Endothelial cell of umbilical vein (primary cell): ENCODE measurements around the gene ZNF668. TPM values are rescaled to one million over a fixed set of nuclear protein-coding genes. Genes with fewer than 3 reads are reported as not detected.

Experiments
- BruUV-seq: library from RNA; stranded (reverse); fragments of 400-500 nt; replicated peaks from 2 replicates; lab custom pipeline; 2021; lab: Mats Ljungman, UMichigan
- CTCF ChIA-PET: fragments of 300-600, 350-600 bp; sonication (Branson Sonifier 250); formaldehyde crosslinking; loops from one replicate; lab custom pipeline; 2021; ENCODE audit warnings: antibody characterized with exemption, inconsistent platforms; lab: Charles Lee
- POLR2A ChIA-PET: fragments of 300-600, 350-600 bp; sonication (Branson Sonifier 250); formaldehyde crosslinking; loops from one replicate; lab custom pipeline; 2021; ENCODE audit warnings: antibody characterized with exemption, inconsistent platforms; lab: Charles Lee
- DNase-seq: peaks from one replicate; pipeline ENCODE4 v3.0.0-alpha.2; 2011; ENCODE audit warnings: low read depth, low spot score
- FAIRE-seq: peaks from 2 replicates; lab custom pipeline; 2011; peaks lifted over from hg19 to GRCh38; lab: Jason Lieb, UNC
- H2AFZ ChIP-seq: 2 replicates; pipeline ENCODE4 v1.6.0; 2012; ENCODE audit warnings: low read depth, low read length, control low read depth, inconsistent platforms
- H3K27ac ChIP-seq: 2 replicates; pipeline ENCODE4 v1.5.1; 2011; ENCODE audit warnings: low read depth, mild to moderate bottlenecking, control low read depth, low read length, moderate library complexity; ENCODE audit not compliant: insufficient read depth
- H3K27me3 ChIP-seq, 2 experiments: 2 replicates each; pipeline versions ENCODE4 v1.6.0 to v1.6.1; 2011; ENCODE audit warnings: low read length in 2 of 2, mixed read lengths in 1 of 2; ENCODE audit not compliant: control insufficient read depth in 2 of 2, insufficient read depth in 2 of 2
- H3K36me3 ChIP-seq, 2 experiments: 2 replicates in 1 of 2; 3 replicates in 1 of 2; pipeline ENCODE4 v1.5.1; 2011; ENCODE audit warnings: low read length in 2 of 2, mild to moderate bottlenecking in 1 of 2, moderate library complexity in 1 of 2; ENCODE audit not compliant: control insufficient read depth in 2 of 2, insufficient read depth in 2 of 2; ENCODE audit errors: extremely low read depth in 1 of 2
- H3K4me1 ChIP-seq: 3 replicates; pipeline ENCODE4 v1.5.1; 2011; ENCODE audit warnings: mild to moderate bottlenecking, low read length; ENCODE audit not compliant: control insufficient read depth, insufficient read depth; ENCODE audit errors: extremely low read depth
- H3K4me2 ChIP-seq: 2 replicates; pipeline ENCODE4 v1.6.1; 2011; ENCODE audit warnings: low read length, control low read depth, mixed read lengths; ENCODE audit not compliant: insufficient read depth
- H3K4me3 ChIP-seq, 3 experiments: fragments of 200-600 bp in 1 of 3; sonication (generic), shearing (Covaris generic) in 1 of 3; replicated peaks in 1 of 3; 2 replicates each; pipeline ENCODE4 v1.5.1; 2011 to 2016; ENCODE audit warnings: control low read depth in 3 of 3, low read length in 3 of 3, mild to moderate bottlenecking in 2 of 3, inconsistent platforms in 1 of 3, low read depth in 1 of 3, moderate library complexity in 1 of 3; ENCODE audit not compliant: insufficient read depth in 1 of 3
- H3K79me2 ChIP-seq: 2 replicates; pipeline ENCODE4 v1.6.0; 2012; ENCODE audit warnings: low read length, inconsistent platforms; ENCODE audit not compliant: control insufficient read depth, insufficient read depth
- H3K9ac ChIP-seq: replicated peaks from 2 replicates; pipeline ENCODE3; 2011; ENCODE audit warnings: low read length, control low read depth; ENCODE audit not compliant: insufficient read depth; ENCODE audit errors: extremely low read depth
- H3K9me1 ChIP-seq: replicated peaks from 3 replicates; pipeline ENCODE4 v1.6.0; 2011; ENCODE audit warnings: mild to moderate bottlenecking, low read length; ENCODE audit not compliant: control insufficient read depth, insufficient read depth; ENCODE audit errors: extremely low read depth
- H3K9me3 ChIP-seq: replicated peaks from 2 replicates; pipeline ENCODE4 v1.5.1; 2012; ENCODE audit warnings: low read length, inconsistent platforms; ENCODE audit not compliant: control insufficient read depth, insufficient read depth
- H4K20me1 ChIP-seq: replicated peaks from 2 replicates; pipeline ENCODE3; 2011; ENCODE audit warnings: mild to moderate bottlenecking, low read length; ENCODE audit not compliant: control insufficient read depth, insufficient read depth; ENCODE audit errors: extremely low read depth
- EZH2 ChIP-seq: IDR thresholded peaks from 2 replicates; pipeline ENCODE4 v1.6.1; 2012; ENCODE audit warnings: borderline replicate concordance, low read depth, mild to moderate bottlenecking, moderate library complexity, low read length, inconsistent platforms; ENCODE audit not compliant: severe bottlenecking
- FOS ChIP-seq: IDR thresholded peaks from 2 replicates; pipeline ENCODE4 v1.6.1; 2011; ENCODE audit warnings: mild to moderate bottlenecking, low read length, moderate library complexity, borderline replicate concordance; ENCODE audit not compliant: insufficient read depth
- GATA2 ChIP-seq: IDR thresholded peaks from 2 replicates; pipeline ENCODE4 v1.7.0; 2011; ENCODE audit warnings: low read depth, mild to moderate bottlenecking, moderate library complexity, mixed read lengths, low read length; ENCODE audit not compliant: insufficient read length, insufficient read depth
- JUN ChIP-seq: IDR thresholded peaks from 2 replicates; pipeline ENCODE4 v1.6.1; 2011; ENCODE audit warnings: borderline replicate concordance, low read depth; ENCODE audit not compliant: insufficient read length, insufficient read depth
- MAX ChIP-seq: IDR thresholded peaks from 2 replicates; pipeline ENCODE4 v1.6.1; 2011; ENCODE audit not compliant: insufficient read depth, insufficient read length
- MYC ChIP-seq: IDR thresholded peaks from one replicate; pipeline ENCODE4 v1.6.1; 2011; ENCODE audit warnings: mild to moderate bottlenecking, low read depth, low read length
- POLR2A ChIP-seq: IDR thresholded peaks from 2 replicates; pipeline ENCODE4 v1.6.1; 2012; ENCODE audit warnings: low read depth, mild to moderate bottlenecking, control low read depth, low read length
- POLR2AphosphoS5 ChIP-seq: IDR thresholded peaks from 2 replicates; pipeline ENCODE4 v1.6.1; 2012; ENCODE audit warnings: low read depth, mild to moderate bottlenecking, control low read depth, low read length, moderate library complexity; ENCODE audit not compliant: insufficient read depth
- dilution Hi-C: fragments of 300-500 bp; cut with MboI; formaldehyde crosslinking; loops from one replicate; pipeline ENCODE4 v1.15.0; 2019; ENCODE audit warnings: low sequenced_read_pairs; ENCODE audit not compliant: extremely low pct_ligation_motif_present
- intact Hi-C: fragments of 100-400 bp; cut with micrococcal nuclease; formaldehyde crosslinking; loops from one replicate; pipeline ENCODE4 v1.10.0; 2022
- polyA plus RNA-seq, 4 experiments: library from polyadenylated mRNA; depleted of rRNA in 3 of 4; stranded (reverse) in 3 of 4; unstranded in 1 of 4; fragments of >200 nt; gene quantifications; 2 replicates each; pipeline versions ENCODE4 v1.2.1 to v1.2.3, GENCODE V29; 2011 to 2012; ENCODE audit warnings: missing spikeins in 1 of 4
- total RNA-seq: library from RNA; stranded (reverse); gene quantifications from 2 replicates; pipeline ENCODE4 v1.2.3, GENCODE V29; 2021
- TF ChIP-seq, protein P1 (sequence below), 2 donors: IDR thresholded peaks; 1 replicate in 1 of 2; 2 replicates in 1 of 2; pipeline ENCODE4 v1.5.1; 2011; ENCODE audit warnings: low read length in 2 of 2, mild to moderate bottlenecking in 2 of 2, moderate library complexity in 2 of 2, control low read depth in 1 of 2, inconsistent platforms in 1 of 2, low read depth in 1 of 2; ENCODE audit not compliant: insufficient read depth in 1 of 2; ENCODE audit errors: extremely low read depth in 1 of 2

ZNF668 gene
- total and polyA plus RNA-seq, 2 donors (not counting 3 experiments of a cell fraction or from before 2014, with no cell fraction given) = 11.8 to 13.3 TPM

DNA sequence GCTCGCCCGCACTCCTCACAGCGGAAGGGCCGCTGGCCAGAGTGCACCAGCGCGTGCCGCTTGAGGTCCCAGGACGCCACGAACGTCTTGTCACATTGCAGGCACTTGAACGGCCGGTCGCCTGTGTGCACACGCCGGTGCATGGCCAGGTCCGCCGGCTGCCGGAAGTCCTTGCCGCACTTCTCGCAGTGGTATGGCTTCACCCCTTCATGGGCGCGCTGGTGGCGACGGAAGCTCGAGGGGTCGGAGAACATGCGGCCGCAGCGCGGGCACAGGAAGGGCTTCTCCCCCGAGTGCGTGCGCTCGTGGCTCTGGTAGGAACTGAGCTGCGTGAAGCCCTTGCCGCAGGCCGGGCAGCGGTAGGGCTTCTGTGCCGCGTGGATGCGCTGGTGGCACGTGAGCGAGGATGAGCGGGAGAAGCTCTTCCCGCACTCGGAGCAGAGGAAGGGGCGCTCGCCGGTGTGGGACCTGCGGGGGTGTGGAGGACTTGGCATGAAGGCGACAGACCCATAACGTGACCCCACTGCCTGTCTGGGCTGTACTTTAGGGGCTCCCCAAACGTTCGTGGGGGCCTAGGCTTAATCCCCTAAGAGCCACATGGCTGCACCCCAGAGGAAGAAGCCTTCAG lies 12.1 kb downstream of the ZNF668 start:
- Histone ChIP-seq H3K4me3 (no peak overlapping the region), H2AFZ (no peak overlapping the region), H3K9me1 (no peaks in the 10 kb centered on the region), H4K20me1 (no peaks in the 10 kb centered on the region), H3K9ac (no peak overlapping the region), H3K4me2 (no peak overlapping the region), H3K27me3 (no peaks in the 10 kb centered on the region), H3K9me3 (no peaks in the 10 kb centered on the region), H3K36me3 (peaks cover 0 to 19% of the 10 kb centered on the region in 2 experiments), H3K4me1 (peaks cover 10% of the 10 kb centered on the region), H3K79me2 (peaks cover 5% of the 10 kb centered on the region), H3K27ac (no peak overlapping the region)
- dilution Hi-C loops = no loop called here
- no peak for TF ChIP-seq POLR2AphosphoS5
- TF ChIP-seq GATA2 = no peak
- TF ChIP-seq MAX = no peak
- TF ChIP-seq POLR2A = no peak
- no peak for TF ChIP-seq MYC
- no peak for TF ChIP-seq JUN
- no peak for TF ChIP-seq EZH2
- TF ChIP-seq, protein P1, sequence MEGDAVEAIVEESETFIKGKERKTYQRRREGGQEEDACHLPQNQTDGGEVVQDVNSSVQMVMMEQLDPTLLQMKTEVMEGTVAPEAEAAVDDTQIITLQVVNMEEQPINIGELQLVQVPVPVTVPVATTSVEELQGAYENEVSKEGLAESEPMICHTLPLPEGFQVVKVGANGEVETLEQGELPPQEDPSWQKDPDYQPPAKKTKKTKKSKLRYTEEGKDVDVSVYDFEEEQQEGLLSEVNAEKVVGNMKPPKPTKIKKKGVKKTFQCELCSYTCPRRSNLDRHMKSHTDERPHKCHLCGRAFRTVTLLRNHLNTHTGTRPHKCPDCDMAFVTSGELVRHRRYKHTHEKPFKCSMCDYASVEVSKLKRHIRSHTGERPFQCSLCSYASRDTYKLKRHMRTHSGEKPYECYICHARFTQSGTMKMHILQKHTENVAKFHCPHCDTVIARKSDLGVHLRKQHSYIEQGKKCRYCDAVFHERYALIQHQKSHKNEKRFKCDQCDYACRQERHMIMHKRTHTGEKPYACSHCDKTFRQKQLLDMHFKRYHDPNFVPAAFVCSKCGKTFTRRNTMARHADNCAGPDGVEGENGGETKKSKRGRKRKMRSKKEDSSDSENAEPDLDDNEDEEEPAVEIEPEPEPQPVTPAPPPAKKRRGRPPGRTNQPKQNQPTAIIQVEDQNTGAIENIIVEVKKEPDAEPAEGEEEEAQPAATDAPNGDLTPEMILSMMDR (IDR thresholded peaks at IDR 0.05; ENCODE audit: extremely low read depth in 1 of 2, insufficient read depth in 1 of 2, low read depth in 1 of 2, low read length in 2 of 2) = no peak
- TF ChIP-seq FOS = no peak
- CTCF ChIA-PET = no interaction called here
- POLR2A ChIA-PET = no interaction called here
- no TSS peak for BruUV-seq
- DNase-seq (no peak), FAIRE-seq (no peak)
- intact Hi-C loops = no loop called here
